GM12864 (cell line): ENCODE data around the gene BCAR1.
"Not testable (repeated sequence)": the region's sequence is repeated elsewhere in the genome, so short reads cannot be mapped to it uniquely, and the experiment has no call there.

Experiments
- DNase-seq: peaks from one replicate; pipeline ENCODE4 v3.0.0-alpha.2; 2011; ENCODE audit warnings: low read depth
- H3K4me3 ChIP-seq: 2 replicates; pipeline ENCODE4 v1.5.1; 2011; ENCODE audit warnings: mild to moderate bottlenecking, low read depth, low read length, control low read depth
- TF ChIP-seq, protein P1 (sequence below): IDR thresholded peaks from 2 replicates; pipeline ENCODE4 v1.5.1; 2011; ENCODE audit warnings: low read depth, mild to moderate bottlenecking, moderate library complexity, low read length, control low read depth, inconsistent platforms; ENCODE audit errors: missing control alignments

Gene BCAR1

DNA sequence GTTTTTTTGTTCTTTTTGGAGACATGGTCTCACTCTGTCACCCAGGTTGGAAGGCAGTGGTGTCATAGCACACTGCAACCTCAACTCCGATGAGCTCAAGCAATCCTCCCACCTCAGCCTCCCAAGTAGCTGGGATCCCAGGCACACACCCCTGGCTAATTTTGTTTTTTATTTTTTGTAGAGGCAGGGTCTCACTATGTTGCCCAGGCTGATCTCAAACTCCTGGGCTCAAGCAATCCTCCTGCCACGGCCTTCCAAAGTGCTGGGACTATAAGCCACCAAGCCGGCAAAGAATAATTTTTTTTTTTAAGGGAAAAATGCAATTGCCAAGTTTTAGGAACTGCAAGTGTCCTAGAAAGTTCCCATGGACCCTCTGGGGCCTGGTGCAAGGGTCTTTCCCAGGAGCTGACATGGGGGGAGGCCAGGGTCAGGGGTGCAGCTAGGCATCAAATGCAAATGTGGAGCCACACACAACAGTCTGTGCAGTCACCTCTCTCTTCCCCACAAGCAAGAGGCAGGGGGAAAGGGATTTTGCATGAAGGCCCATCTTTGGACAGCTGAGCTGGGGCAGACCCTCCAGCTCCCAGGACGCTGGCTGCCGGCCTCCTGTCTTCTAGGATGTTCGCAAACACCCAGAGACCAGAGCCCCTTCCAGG is 20.1 kb upstream of the BCAR1 start:
- TF ChIP-seq, protein P1, sequence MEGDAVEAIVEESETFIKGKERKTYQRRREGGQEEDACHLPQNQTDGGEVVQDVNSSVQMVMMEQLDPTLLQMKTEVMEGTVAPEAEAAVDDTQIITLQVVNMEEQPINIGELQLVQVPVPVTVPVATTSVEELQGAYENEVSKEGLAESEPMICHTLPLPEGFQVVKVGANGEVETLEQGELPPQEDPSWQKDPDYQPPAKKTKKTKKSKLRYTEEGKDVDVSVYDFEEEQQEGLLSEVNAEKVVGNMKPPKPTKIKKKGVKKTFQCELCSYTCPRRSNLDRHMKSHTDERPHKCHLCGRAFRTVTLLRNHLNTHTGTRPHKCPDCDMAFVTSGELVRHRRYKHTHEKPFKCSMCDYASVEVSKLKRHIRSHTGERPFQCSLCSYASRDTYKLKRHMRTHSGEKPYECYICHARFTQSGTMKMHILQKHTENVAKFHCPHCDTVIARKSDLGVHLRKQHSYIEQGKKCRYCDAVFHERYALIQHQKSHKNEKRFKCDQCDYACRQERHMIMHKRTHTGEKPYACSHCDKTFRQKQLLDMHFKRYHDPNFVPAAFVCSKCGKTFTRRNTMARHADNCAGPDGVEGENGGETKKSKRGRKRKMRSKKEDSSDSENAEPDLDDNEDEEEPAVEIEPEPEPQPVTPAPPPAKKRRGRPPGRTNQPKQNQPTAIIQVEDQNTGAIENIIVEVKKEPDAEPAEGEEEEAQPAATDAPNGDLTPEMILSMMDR, result no peak
- H3K4me3 ChIP-seq, result no peak overlapping the region
- no peak for DNase-seq

DNA sequence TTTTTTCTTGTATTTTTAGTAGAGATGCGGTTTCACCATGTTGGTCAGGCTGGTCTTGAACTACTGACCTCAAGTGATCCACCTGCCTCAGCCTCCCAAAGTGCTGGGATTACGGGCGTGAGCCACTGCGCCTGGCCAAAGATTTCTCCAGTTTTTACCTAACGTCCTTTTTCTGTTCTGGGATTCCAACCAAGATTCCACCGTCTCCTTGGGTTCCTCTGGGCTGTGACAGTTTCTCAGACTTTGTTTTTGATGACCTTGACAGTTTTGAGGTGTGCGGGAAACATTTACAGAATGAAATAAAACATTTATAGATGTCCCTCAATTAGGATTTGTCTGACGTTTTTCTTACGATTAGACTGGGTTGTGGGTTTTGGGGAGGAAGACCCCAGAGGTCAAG is 17.9 kb upstream of the BCAR1 start:
- not testable (repeated sequence) for DNase-seq, H3K4me3 ChIP-seq

DNA sequence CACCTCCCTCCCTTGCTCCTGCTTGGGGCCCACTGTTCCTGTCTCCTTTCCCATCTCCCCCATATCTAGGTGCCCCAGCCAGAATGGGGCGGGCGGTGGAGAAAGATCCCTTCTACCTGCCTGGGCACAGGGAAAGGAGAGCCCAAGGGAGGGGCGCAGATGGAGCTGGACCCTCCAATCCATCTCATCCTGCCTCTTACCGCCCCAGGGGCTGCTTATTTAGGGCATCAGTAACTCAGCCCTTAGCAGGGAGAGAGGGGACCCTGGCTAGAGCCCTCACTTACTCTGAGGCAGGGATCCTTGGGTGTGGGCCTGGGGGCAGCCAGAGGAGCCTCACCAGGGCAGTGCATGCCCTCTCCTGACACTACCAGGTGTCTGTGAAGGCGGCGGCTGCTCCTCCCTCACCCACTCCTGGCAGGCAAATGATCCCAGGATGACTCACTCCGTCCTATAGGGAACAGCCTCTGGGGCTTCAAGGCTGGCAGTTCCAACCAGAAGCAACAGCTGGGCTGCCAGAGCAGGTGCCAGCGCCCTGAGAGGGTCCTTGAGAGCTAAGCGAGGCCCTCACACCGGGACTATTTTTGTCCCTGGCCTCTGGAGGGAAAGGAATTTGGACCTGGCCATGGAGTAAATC is 16.3 kb upstream of the BCAR1 start:
- H3K4me3 ChIP-seq, result no peak overlapping the region
- DNase-seq, result no peak
- TF ChIP-seq, protein P1, result no peak

DNA sequence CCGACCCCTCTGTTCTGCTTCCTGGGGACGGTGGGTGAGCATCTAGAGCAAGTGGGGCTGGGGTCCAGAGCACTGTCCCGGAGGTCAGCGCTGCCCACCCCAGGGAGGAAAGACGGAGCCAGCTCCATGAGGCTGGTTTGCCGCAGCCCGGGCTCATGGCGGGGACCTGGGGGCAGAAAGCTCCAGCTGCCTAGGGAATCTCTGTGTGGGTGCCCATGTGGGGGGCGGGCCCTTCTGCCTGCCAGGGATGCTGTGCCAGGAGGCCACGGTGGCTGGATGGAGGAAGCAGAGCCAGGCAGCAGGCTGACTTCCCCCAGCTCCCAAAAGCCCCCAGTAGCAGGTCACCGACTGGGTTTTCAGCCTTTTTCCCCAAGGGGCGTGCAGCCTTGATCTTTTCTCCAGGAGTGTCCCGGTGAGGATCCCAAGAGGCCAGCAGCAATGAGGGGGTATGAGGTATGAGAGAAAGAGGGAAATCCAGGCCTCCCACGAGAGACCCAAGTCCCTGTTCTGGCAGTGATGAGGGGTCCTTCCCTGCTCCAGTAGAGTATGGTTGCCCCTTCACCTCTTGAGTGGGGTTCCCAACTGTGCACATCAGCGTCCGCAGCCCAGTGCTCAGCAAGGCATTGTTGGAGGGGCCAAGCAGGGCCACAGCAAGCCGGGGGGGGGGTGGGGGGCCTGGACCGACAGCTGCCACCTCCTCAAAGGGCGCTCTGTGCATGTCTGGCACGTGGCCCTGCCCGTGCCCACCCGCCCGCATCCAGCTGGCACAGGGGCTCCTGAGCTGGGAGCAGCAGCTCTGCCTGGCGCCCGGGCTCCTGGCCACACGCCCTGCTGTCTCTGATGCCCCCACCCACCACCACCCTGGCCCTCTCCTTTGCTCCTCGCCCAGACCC is 15.6 kb upstream of the BCAR1 start:
- TF ChIP-seq, protein P1, result no peak
- no peak for DNase-seq
- H3K4me3 ChIP-seq, result no peak overlapping the region

DNA sequence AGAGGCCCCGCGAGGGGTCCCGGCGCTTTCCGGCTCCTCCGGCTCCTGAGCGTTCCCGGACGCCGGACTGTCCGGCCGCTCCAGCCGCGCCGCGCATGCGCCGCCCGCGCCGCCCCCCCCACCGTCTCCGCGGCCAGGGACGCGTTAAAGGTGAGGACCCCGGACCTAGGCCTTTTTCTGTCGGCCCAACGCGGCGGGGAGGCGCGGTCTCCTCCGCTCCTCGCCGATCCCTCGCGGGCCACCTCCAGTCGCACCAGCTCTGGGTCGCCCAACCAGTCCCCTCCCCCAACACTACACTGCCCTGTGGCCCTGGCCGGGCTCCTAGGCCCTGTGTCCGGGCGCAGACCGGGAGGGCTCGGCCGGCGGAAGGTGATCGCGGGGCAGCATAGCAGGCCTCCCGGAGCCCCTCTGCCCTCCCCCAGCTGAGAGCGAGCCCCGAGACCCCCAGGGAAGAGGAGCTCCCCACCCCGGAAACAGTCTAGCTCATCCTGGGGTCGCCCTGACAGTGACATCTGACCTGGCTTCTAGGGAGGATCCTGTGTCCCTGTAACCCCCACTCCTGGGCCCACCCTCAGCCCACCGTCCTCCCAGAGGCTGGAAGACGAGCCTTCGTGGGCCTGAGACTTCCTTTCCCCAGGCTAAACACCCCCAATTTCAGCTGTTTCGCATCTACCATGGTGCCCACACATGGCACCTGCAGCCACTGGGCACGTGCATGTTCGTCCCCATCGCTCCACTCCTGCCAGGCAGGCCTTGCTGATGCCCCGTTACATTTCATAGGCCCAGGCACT is 14.7 kb upstream of the BCAR1 start:
- no peak for DNase-seq
- H3K4me3 ChIP-seq, result peak overlapping the region; percentile 52
- TF ChIP-seq, protein P1, result no peak

DNA sequence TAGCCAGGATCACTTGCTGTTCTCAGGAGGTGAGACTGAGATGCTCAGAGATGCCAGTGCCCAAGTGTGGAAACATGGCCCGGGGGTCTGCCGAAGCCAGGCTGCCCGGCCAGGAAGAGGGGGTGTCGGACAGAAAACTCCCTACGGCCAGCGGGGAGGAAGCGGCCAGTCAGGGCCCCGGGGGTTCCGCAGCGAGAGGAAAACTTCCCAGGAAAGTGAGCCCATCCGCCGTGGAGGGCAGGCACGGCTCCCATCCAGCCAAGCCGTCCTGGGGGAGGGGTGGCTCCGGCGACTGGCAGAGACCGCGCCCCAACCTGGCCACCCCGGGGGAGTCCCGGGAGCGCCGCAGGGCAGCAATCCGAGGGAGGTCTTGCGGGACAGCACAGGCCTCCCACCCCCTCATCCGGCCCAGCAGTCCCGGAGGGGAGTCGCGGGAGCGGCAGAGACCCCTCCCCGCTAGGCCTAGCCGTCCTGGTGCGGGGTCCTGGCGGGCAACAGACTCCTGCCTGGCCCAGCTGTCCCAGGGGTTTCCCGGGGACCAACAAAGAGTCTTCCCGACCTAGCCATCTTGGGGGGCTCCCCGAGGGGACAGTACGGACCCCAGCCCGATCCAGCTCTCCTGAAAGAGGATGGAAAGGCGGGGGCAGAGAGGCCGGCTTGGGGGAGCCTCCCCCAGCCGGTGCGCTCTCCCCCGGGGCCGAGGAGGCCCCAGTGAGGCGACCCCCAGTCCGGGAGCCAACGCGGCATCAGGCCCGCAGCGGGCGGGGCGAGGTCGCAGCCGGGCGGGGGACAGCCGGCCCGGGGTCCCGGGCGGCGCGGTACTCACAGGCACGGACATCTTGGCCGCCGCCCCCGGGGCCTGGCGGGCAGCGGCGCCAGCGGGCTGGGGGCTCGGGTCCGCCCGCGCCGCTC is 13.8 kb upstream of the BCAR1 start:
- peak overlapping the region; percentile 52 for H3K4me3 ChIP-seq
- TF ChIP-seq, protein P1, result no peak
- no peak for DNase-seq
